ENCODE measurements around the gene TSG101.

TSG101 gene

GRCh38 chr11:18498039-18498438 is 28.7 kb downstream of the TSG101 start:
- in situ Hi-C loops (cut with HindIII; ENCODE audit: low pct_ligation_motif_present, low pct_unique_long_range_greater_than_20kb, low sequenced_read_pairs): no loop called here
- no peak for DNase-seq

- in situ Hi-C loops (cut with HindIII; ENCODE audit: low pct_ligation_motif_present, low pct_unique_long_range_greater_than_20kb, low sequenced_read_pairs): no loop called here
These were observed 31.0 kb downstream of the TSG101 start for GRCh38 chr11:18495703-18496102.

GRCh38 chr11:18495271-18495670 is 31.5 kb downstream of the TSG101 start:
- in situ Hi-C loops (cut with HindIII; ENCODE audit: low pct_ligation_motif_present, low pct_unique_long_range_greater_than_20kb, low sequenced_read_pairs): no loop called here
- no peak for DNase-seq

More at GRCh38 chr11:18495703-18496102, 31.0 kb downstream of the TSG101 start:
- DNase-seq: no peak

GRCh38 chr11:18493310-18493709 is 33.4 kb downstream of the TSG101 start:
- no peak for DNase-seq
- in situ Hi-C loops (cut with HindIII; ENCODE audit: low pct_ligation_motif_present, low pct_unique_long_range_greater_than_20kb, low sequenced_read_pairs): no loop called here

GRCh38 chr11:18492888-18493287 is 33.9 kb downstream of the TSG101 start:
- DNase-seq: no peak
- in situ Hi-C loops (cut with HindIII; ENCODE audit: low pct_ligation_motif_present, low pct_unique_long_range_greater_than_20kb, low sequenced_read_pairs): no loop called here

GRCh38 chr11:18491924-18492323 is 34.8 kb downstream of the TSG101 start:
- in situ Hi-C loops (cut with HindIII; ENCODE audit: low pct_ligation_motif_present, low pct_unique_long_range_greater_than_20kb, low sequenced_read_pairs): no loop called here
- DNase-seq: no peak

- DNase-seq: no peak
- in situ Hi-C loops (cut with HindIII; ENCODE audit: low pct_ligation_motif_present, low pct_unique_long_range_greater_than_20kb, low sequenced_read_pairs): no loop called here
These were observed 35.8 kb downstream of the TSG101 start for GRCh38 chr11:18490736-18491485.

GRCh38 chr11:18490319-18490718 is 36.4 kb downstream of the TSG101 start:
- in situ Hi-C loops (cut with HindIII; ENCODE audit: low pct_ligation_motif_present, low pct_unique_long_range_greater_than_20kb, low sequenced_read_pairs): no loop called here
- no peak for DNase-seq

GRCh38 chr11:18485913-18486528 is 40.7 kb downstream of the TSG101 start:
- in situ Hi-C loops (cut with HindIII; ENCODE audit: low pct_ligation_motif_present, low pct_unique_long_range_greater_than_20kb, low sequenced_read_pairs): no loop called here
- no peak for DNase-seq

GRCh38 chr11:18479063-18479462 is 47.7 kb downstream of the TSG101 start:
- DNase-seq: no peak
- in situ Hi-C loops (cut with HindIII; ENCODE audit: low pct_ligation_motif_present, low pct_unique_long_range_greater_than_20kb, low sequenced_read_pairs): no loop called here

GRCh38 chr11:18472587-18472986 is 54.2 kb downstream of the TSG101 start:
- in situ Hi-C loops (cut with HindIII; ENCODE audit: low pct_ligation_motif_present, low pct_unique_long_range_greater_than_20kb, low sequenced_read_pairs): no loop called here
- DNase-seq: no peak

- in situ Hi-C loops (cut with HindIII; ENCODE audit: low pct_ligation_motif_present, low pct_unique_long_range_greater_than_20kb, low sequenced_read_pairs): no loop called here
- no peak for DNase-seq
These were observed 54.7 kb downstream of the TSG101 start for GRCh38 chr11:18471995-18472394.

GRCh38 chr11:18468961-18469360 is 57.8 kb downstream of the TSG101 start:
- DNase-seq: no peak
- in situ Hi-C loops (cut with HindIII; ENCODE audit: low pct_ligation_motif_present, low pct_unique_long_range_greater_than_20kb, low sequenced_read_pairs): no loop called here

GRCh38 chr11:18468059-18468458 is 58.7 kb downstream of the TSG101 start:
- in situ Hi-C loops (cut with HindIII; ENCODE audit: low pct_ligation_motif_present, low pct_unique_long_range_greater_than_20kb, low sequenced_read_pairs): no loop called here
- no peak for DNase-seq

- no peak for DNase-seq
- in situ Hi-C loops (cut with HindIII; ENCODE audit: low pct_ligation_motif_present, low pct_unique_long_range_greater_than_20kb, low sequenced_read_pairs): no loop called here
These were observed 60.3 kb downstream of the TSG101 start for GRCh38 chr11:18466402-18466801.

- in situ Hi-C loops (cut with HindIII; ENCODE audit: low pct_ligation_motif_present, low pct_unique_long_range_greater_than_20kb, low sequenced_read_pairs): no loop called here
- no peak for DNase-seq
These were observed 63.3 kb downstream of the TSG101 start for GRCh38 chr11:18463439-18463838.

- no peak for DNase-seq
- in situ Hi-C loops (cut with HindIII; ENCODE audit: low pct_ligation_motif_present, low pct_unique_long_range_greater_than_20kb, low sequenced_read_pairs): no loop called here
These were observed 64.8 kb downstream of the TSG101 start for GRCh38 chr11:18461909-18462308.

GRCh38 chr11:18459634-18460033 is 67.1 kb downstream of the TSG101 start:
- DNase-seq: no peak
- in situ Hi-C loops (cut with HindIII; ENCODE audit: low pct_ligation_motif_present, low pct_unique_long_range_greater_than_20kb, low sequenced_read_pairs): no loop called here

GRCh38 chr11:18457450-18457849 is 69.3 kb downstream of the TSG101 start:
- in situ Hi-C loops (cut with HindIII; ENCODE audit: low pct_ligation_motif_present, low pct_unique_long_range_greater_than_20kb, low sequenced_read_pairs): no loop called here

GRCh38 chr11:18455686-18456372 is 70.9 kb downstream of the TSG101 start, which contains the start of gene LDHAL6A:
LDHAL6A (plus strand) TSS chr11:18455856; CDS start chr11:18456681, 825 bp downstream.
- in situ Hi-C loops (cut with HindIII; ENCODE audit: low pct_ligation_motif_present, low pct_unique_long_range_greater_than_20kb, low sequenced_read_pairs): no loop called here
- DNase-seq: no peak

More at GRCh38 chr11:18457450-18457849, 69.3 kb downstream of the TSG101 start:
- no peak for DNase-seq
